Naive thymus-derived CD4-positive, alpha-beta T cell (primary cell): ENCODE results near the gene LHPP. TPM values are rescaled to one million over a fixed set of nuclear protein-coding genes. Genes with fewer than 3 reads are reported as not detected.

Source experiments
- polyA plus RNA-seq, 2 donors: library from polyadenylated mRNA; unstranded; fragments of 300-500 nt; fragmentation: Illumina TruSeq; gene quantifications; one replicate each; pipeline ENCODE4 v1.2.3, GENCODE V29; 2021
- total RNA-seq, 6 experiments: library from RNA in 5 of 6; stranded (reverse) in 5 of 6; gene quantifications; 1 replicate in 5 of 6; 2 replicates in 1 of 6; pipeline ENCODE4 v1.2.3 and lab custom pipeline; 2021 to 2026

LHPP gene
- total and polyA plus RNA-seq, 7 experiments from 2014 or later = 19.8 to 31.2 (median 23.4) TPM

Other genes starting within 250 kb of the LHPP start
- gene OAT, start 42.9 kb upstream of the LHPP start, total RNA-seq = 10 to 100 TPM; 29.6 to 47.0 (median 39.1) TPM
- gene OAT, start 42.9 kb upstream of the LHPP start, polyA plus RNA-seq = 10 to 100 TPM; 78.9 to 80.0 TPM
- not detected for gene NKX1-2, start 11.8 kb upstream of the LHPP start, total RNA-seq
- gene NKX1-2, start 11.8 kb upstream of the LHPP start, polyA plus RNA-seq = not detected